ENCODE results near the gene JTB. TPM values are rescaled to one million over a fixed set of nuclear protein-coding genes. Genes with fewer than 3 reads are reported as not detected.

JTB gene
- total and polyA plus RNA-seq, 12 donors = 49.4 to 225 (median 66.1) TPM

- H3K4me1 ChIP-seq = peaks cover under 1 to 37% (median 23%) of the 10 kb centered on the region in 9 donors
- intact Hi-C loops (cut with DNase I) = loop anchor here in 1 of 10 donors (10.0 kb wide), 1 partner anchor 157 kb away; no protein-coding TSS in a partner anchor
- H3K27ac ChIP-seq = no peak overlapping the region
These were observed 25.7 kb downstream of the JTB start for GRCh38 chr1:153951801-153952200.

GRCh38 chr1:153951183-153951582, 26.3 kb downstream of the JTB start:
- Histone ChIP-seq H3K9me3 (no peaks in the 10 kb centered on the region), H3K27ac (no peak overlapping the region), H3K27me3 (no peaks in the 10 kb centered on the region), H3K36me3 (peaks cover 0 to 82% (median 54%) of the 10 kb centered on the region in 9 donors), H3K4me1 (peaks cover 3 to 33% (median 19%) of the 10 kb centered on the region in 9 donors), H3K4me3 (no peak overlapping the region)
- intact Hi-C loops (cut with DNase I) = loop anchor here in 1 of 10 donors (10.0 kb wide), 1 partner anchor 156 kb away; no protein-coding TSS in a partner anchor
- no peak for ATAC-seq
- no peak for TF ChIP-seq CTCF (IDR thresholded peaks at IDR 0.05)
- peak in 1 of 2 donors; percentile 5 for DNase-seq
- WGBS, 2 donors = 94 to 95% methylated on average over 11 of the region's 11 CpGs

More at GRCh38 chr1:153951801-153952200, 25.7 kb downstream of the JTB start:
- Histone ChIP-seq H3K27me3 (no peaks in the 10 kb centered on the region), H3K4me3 (no peak overlapping the region), H3K36me3 (peaks cover 0 to 82% (median 54%) of the 10 kb centered on the region in 9 donors), H3K9me3 (no peaks in the 10 kb centered on the region)
- no peak for TF ChIP-seq CTCF (IDR thresholded peaks at IDR 0.05)
- ATAC-seq (no peak), DNase-seq (no peak)
- 93 to 96% methylated on average over 2 of the region's 2 CpGs for WGBS, 2 donors

GRCh38 chr1:153946622-153947241, 30.7 kb downstream of the JTB start, which contains the start of gene DENND4B:
Gene DENND4B, minus strand, starts transcription at chr1:153946718. Its CDS starts 2,344 bp downstream, at chr1:153944374.
- ATAC-seq = peak; percentile 73 to 86 (median 78)
- peaks cover 5 to 44% (median 30%) of the 10 kb centered on the region in 9 donors for H3K4me1 ChIP-seq
- peak; percentile 83 to 87 for DNase-seq
- WGBS, 2 donors = 10% methylated on average over 27 of the region's 28 CpGs
- peak within 1 kb of the TSS; percentile 65 to 99 (median 91) for H3K4me3 ChIP-seq
- peaks cover 0 to 67% (median 35%) of the 10 kb centered on the region in 9 donors for H3K36me3 ChIP-seq
- H3K27ac ChIP-seq = peak within 1 kb of the TSS; percentile 97 to 100 (median 100)
- no peaks in the 10 kb centered on the region for H3K9me3 ChIP-seq
- TF ChIP-seq CTCF (IDR thresholded peaks at IDR 0.05) = peak; percentile 89 to 98 (median 94)
- H3K27me3 ChIP-seq = no peaks in the 10 kb centered on the region
- intact Hi-C loops (cut with DNase I) = loop anchor here in 5 of 10 donors (1.0 to 10.0 kb wide), 6 partner anchors 122 to 152 kb away; no protein-coding TSS in a partner anchor

- WGBS, 2 donors = 1% methylated on average over 52 to 95 of the region's 95 CpGs
- no peak for TF ChIP-seq CTCF (IDR thresholded peaks at IDR 0.05)
- Histone ChIP-seq H3K4me1 (peaks cover 5 to 44% (median 30%) of the 10 kb centered on the region in 9 donors), H3K36me3 (peaks cover 0 to 67% (median 29%) of the 10 kb centered on the region in 9 donors), H3K27me3 (no peaks in the 10 kb centered on the region), H3K9me3 (no peaks in the 10 kb centered on the region), H3K4me3 (peak overlapping the region; percentile 65 to 99 (median 91)), H3K27ac (peak overlapping the region; percentile 97 to 100 (median 100))
- ATAC-seq = peak; percentile 81 to 88 (median 86)
- peak; percentile 89 to 91 for DNase-seq
- intact Hi-C loops (cut with DNase I) = loop anchor here in 6 of 10 donors (1.0 to 10.0 kb wide), 7 partner anchors 23 to 151 kb away; partner anchors contain the start of gene GATAD2B (in 3 of the 6)
These were observed 31.5 kb downstream of the JTB start for GRCh38 chr1:153945795-153946621.
